HepG2 (cell line): Measurements from ENCODE around the gene MRPL50. TPM values are rescaled to one million over a fixed set of nuclear protein-coding genes. Genes with fewer than 3 reads are reported as not detected.

Source experiments
- ATAC-seq: fragments of 200-7000 bp; cut with Tn5 transposase; 3 replicates; pipeline ENCODE4 v1.9.1; 2020; ENCODE audit warnings: mild to moderate bottlenecking, moderate library complexity
- BruUV-seq: library from RNA; stranded (reverse); fragments of 400-500 nt; replicated peaks from 2 replicates; lab custom pipeline; 2021; lab: Mats Ljungman, UMichigan
- CTCF ChIA-PET: fragments of 300-600 bp; formaldehyde crosslinking; extraction: SDS; loops from one replicate; lab custom pipeline; 2021; ENCODE audit warnings: low total read pairs, inconsistent platforms, low intra/inter-chr PET ratio; lab: Yijun Ruan, JAX
- POLR2A ChIA-PET: fragments of 350-600 bp; sonication (Branson Sonifier 250); formaldehyde crosslinking; loops from one replicate; lab custom pipeline; 2020; ENCODE audit warnings: antibody characterized with exemption, inconsistent platforms; lab: Yijun Ruan, JAX
- DNase-seq: peaks from one replicate; pipeline ENCODE4 v3.0.0-alpha.2; 2015; ENCODE audit warnings: low spot score
- FAIRE-seq: peaks from 3 replicates; lab custom pipeline; 2011; peaks lifted over from hg19 to GRCh38; lab: Jason Lieb, UNC
- H2AFZ ChIP-seq: one replicate; pipeline ENCODE4 v1.6.1; 2011; ENCODE audit warnings: low read length, inconsistent platforms
- H3K27ac ChIP-seq: fragments of 300-600 bp; 3 replicates; pipeline ENCODE4 v1.8.0; 2011; ENCODE audit warnings: mixed run types, mild to moderate bottlenecking, mixed read lengths, low read length, inconsistent platforms; ENCODE audit not compliant: insufficient read depth; ENCODE audit errors: extremely low read length
- H3K27me3 ChIP-seq, 2 experiments: fragments of 200-600 bp in 1 of 2; 2 replicates in 1 of 2; 3 replicates in 1 of 2; pipeline versions ENCODE4 v1.6.0 to v1.8.0; 2011; ENCODE audit warnings: low read length in 2 of 2, mild to moderate bottlenecking in 2 of 2, moderate library complexity in 2 of 2, inconsistent platforms in 1 of 2; ENCODE audit not compliant: insufficient read depth in 2 of 2, control insufficient read depth in 1 of 2
- H3K36me3 ChIP-seq, 2 experiments: fragments of 200-600 bp in 1 of 2; replicated peaks in 1 of 2; 2 replicates in 1 of 2; 3 replicates in 1 of 2; pipeline versions ENCODE4 v1.5.1 to v1.8.0; 2011; ENCODE audit warnings: low read length in 2 of 2, inconsistent platforms in 1 of 2; ENCODE audit not compliant: insufficient read depth in 2 of 2, control insufficient read depth in 1 of 2
- H3K4me1 ChIP-seq: 2 replicates; pipeline ENCODE4 v1.5.1; 2012; ENCODE audit warnings: low read length, inconsistent platforms; ENCODE audit not compliant: insufficient read depth
- H3K4me2 ChIP-seq: 2 replicates; pipeline ENCODE4 v1.6.0; 2011; ENCODE audit warnings: low read depth, low read length, inconsistent platforms
- H3K4me3 ChIP-seq, 3 experiments: fragments of 200-600 bp in 1 of 3; sonication (generic), shearing (Covaris generic) in 1 of 3; replicated peaks in 1 of 3; 2 replicates each; pipeline ENCODE4 v1.5.1; 2011 to 2016; ENCODE audit warnings: low read length in 3 of 3, inconsistent platforms in 2 of 3, low read depth in 2 of 3, mild to moderate bottlenecking in 2 of 3, control low read depth in 1 of 3, mixed read lengths in 1 of 3; ENCODE audit not compliant: insufficient read depth in 1 of 3
- H3K79me2 ChIP-seq: one replicate; pipeline ENCODE4 v1.6.1; 2011; ENCODE audit warnings: low read length, inconsistent platforms; ENCODE audit not compliant: insufficient read depth
- H3K9ac ChIP-seq: 2 replicates; pipeline ENCODE4 v1.6.0; 2011; ENCODE audit warnings: mild to moderate bottlenecking, low read depth, low read length, inconsistent platforms; ENCODE audit not compliant: insufficient read depth
- H3K9me3 ChIP-seq: 2 replicates; pipeline ENCODE4 v1.5.1; 2012; ENCODE audit warnings: mild to moderate bottlenecking, low read length
- H4K20me1 ChIP-seq: 2 replicates; pipeline ENCODE4 v1.6.0; 2011; ENCODE audit warnings: inconsistent platforms, mild to moderate bottlenecking, low read length, moderate library complexity; ENCODE audit not compliant: insufficient read depth
- CEBPG ChIP-seq: IDR thresholded peaks from 2 replicates; pipeline ENCODE4 v1.6.1; 2016
- ELF4 ChIP-seq: sonication (generic); formaldehyde crosslinking; IDR thresholded peaks from 2 replicates; pipeline ENCODE4 v1.5.0; 2020; ENCODE audit warnings: missing genetic modification reagents, mild to moderate bottlenecking, moderate library complexity, borderline replicate concordance
- NKX3-1 ChIP-seq: sonication (generic); formaldehyde crosslinking; IDR thresholded peaks from 2 replicates; pipeline ENCODE4 v1.5.0; 2020; ENCODE audit warnings: missing genetic modification reagents
- SAP130 ChIP-seq: IDR thresholded peaks from 2 replicates; pipeline ENCODE4 v1.6.1; 2016; ENCODE audit warnings: low read depth
- SOX5 ChIP-seq: IDR thresholded peaks from 2 replicates; pipeline ENCODE4 v1.6.1; 2016; ENCODE audit warnings: borderline replicate concordance
- TEF ChIP-seq: sonication (generic); formaldehyde crosslinking; IDR thresholded peaks from 2 replicates; pipeline ENCODE4 v1.5.0; 2020; ENCODE audit warnings: missing genetic modification reagents
- YEATS2 ChIP-seq: sonication (generic); formaldehyde crosslinking; IDR thresholded peaks from 2 replicates; pipeline ENCODE4 v1.4.0; 2020; ENCODE audit warnings: missing genetic modification reagents, borderline replicate concordance
- ZFP82 ChIP-seq: sonication (generic); formaldehyde crosslinking; IDR thresholded peaks from 2 replicates; pipeline ENCODE4 v1.5.1; 2020; ENCODE audit warnings: mild to moderate bottlenecking, missing genetic modification reagents, borderline replicate concordance
- ZNF766 ChIP-seq: sonication (generic); formaldehyde crosslinking; IDR thresholded peaks from 2 replicates; pipeline ENCODE4 v1.5.0; 2020; ENCODE audit warnings: missing genetic modification reagents, borderline replicate concordance
- WGBS: methylation state at CpG from one replicate; pipeline ENCODE4 v1.1.6; 2017; ENCODE audit warnings: low lambda C conversion rate; 5-methylcytosine and 5-hydroxymethylcytosine counted together
- in situ Hi-C: cut with HindIII; loops from 2 replicates; pipeline ENCODE4 v1.10.0; 2017; ENCODE audit warnings: low pct_unique_long_range_greater_than_20kb; ENCODE audit not compliant: extremely low pct_ligation_motif_present
- intact Hi-C: fragments of 100-400 bp; cut with micrococcal nuclease; formaldehyde crosslinking; loops from one replicate; pipeline ENCODE4 v1.10.0; 2022; ENCODE audit not compliant: unreplicated experiment
- polyA plus RNA-seq, 8 experiments: library from polyadenylated mRNA; depleted of rRNA in 3 of 8; stranded (reverse) in 7 of 8; unstranded in 1 of 8; fragments of >200 nt; fragmentation: Illumina TruSeq in 4 of 8; extraction: Trizol in 4 of 8; gene quantifications; 2 replicates each; pipeline versions ENCODE4 v1.2.1 to v1.2.3, GENCODE V29; 2011 to 2016; ENCODE audit warnings: low read depth in 4 of 8, missing spikeins in 1 of 8, mixed read lengths in 1 of 8; ENCODE audit not compliant: insufficient read depth in 1 of 8
- total RNA-seq, 5 experiments: library from RNA; depleted of rRNA; stranded (reverse); fragments of >200 nt; fragmentation: Illumina TruSeq; extraction: Trizol; gene quantifications; 2 replicates each; pipeline ENCODE4 v1.2.3, GENCODE V29; 2016; ENCODE audit warnings: low read depth in 1 of 5
- TF ChIP-seq, protein P1 (sequence below): sonication (generic); formaldehyde crosslinking; IDR thresholded peaks from 2 replicates; pipeline ENCODE4 v1.4.0; 2020; ENCODE audit warnings: missing genetic modification reagents

MRPL50 gene
- total and polyA plus RNA-seq, 2 of the 13 experiments (the other 11 are each of a cell fraction or from before 2014, with no cell fraction given) = 37.1 to 70.0 TPM

- peak overlapping the region; percentile 82 to 90 (median 86) for H3K4me3 ChIP-seq
- no peak overlapping the region for H2AFZ ChIP-seq
- H3K36me3 ChIP-seq = peaks cover 8 to 58% of the 10 kb centered on the region in 2 experiments
- H4K20me1 ChIP-seq = 0 out of 2 replicates have a peak, but pooled peaks cover 7% of the 10 kb centered on the region
- no peaks in the 10 kb centered on the region; a peak in 1 of 5 replicates for H3K27me3 ChIP-seq
- FAIRE-seq (no peak), ATAC-seq (no peak), DNase-seq (no peak)
- peaks cover 72% of the 10 kb centered on the region for H3K4me1 ChIP-seq
- peaks cover 86% of the 10 kb centered on the region for H3K79me2 ChIP-seq
- peak overlapping the region; percentile 55 for H3K27ac ChIP-seq
- TF ChIP-seq ZFP82 = 0 out of 2 replicates have a peak, but pooled peaks have one; percentile 18
- 0 out of 2 replicates have a peak, but pooled peaks have one; percentile 6 for TF ChIP-seq SAP130 (CRISPR knock-in tag)
- TF ChIP-seq NKX3-1 (CRISPR knock-in tag) = 0 out of 2 replicates have a peak, but pooled peaks have one; percentile 24
- TF ChIP-seq ELF4 (CRISPR knock-in tag) = peak; percentile 13; the same call in 1 of the 2 replicates
- TF ChIP-seq YEATS2 (CRISPR knock-in tag) = no peak
- 0 out of 2 replicates have a peak, but pooled peaks have one; percentile 22 for TF ChIP-seq TEF (CRISPR knock-in tag)
- TF ChIP-seq, protein P1, sequence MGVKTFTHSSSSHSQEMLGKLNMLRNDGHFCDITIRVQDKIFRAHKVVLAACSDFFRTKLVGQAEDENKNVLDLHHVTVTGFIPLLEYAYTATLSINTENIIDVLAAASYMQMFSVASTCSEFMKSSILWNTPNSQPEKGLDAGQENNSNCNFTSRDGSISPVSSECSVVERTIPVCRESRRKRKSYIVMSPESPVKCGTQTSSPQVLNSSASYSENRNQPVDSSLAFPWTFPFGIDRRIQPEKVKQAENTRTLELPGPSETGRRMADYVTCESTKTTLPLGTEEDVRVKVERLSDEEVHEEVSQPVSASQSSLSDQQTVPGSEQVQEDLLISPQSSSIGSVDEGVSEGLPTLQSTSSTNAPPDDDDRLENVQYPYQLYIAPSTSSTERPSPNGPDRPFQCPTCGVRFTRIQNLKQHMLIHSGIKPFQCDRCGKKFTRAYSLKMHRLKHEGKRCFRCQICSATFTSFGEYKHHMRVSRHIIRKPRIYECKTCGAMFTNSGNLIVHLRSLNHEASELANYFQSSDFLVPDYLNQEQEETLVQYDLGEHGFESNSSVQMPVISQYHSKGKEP = no peak
- TF ChIP-seq SOX5 (CRISPR knock-in tag) = peak; percentile 8; the same call in 1 of the 2 replicates
- TF ChIP-seq ZNF766 = 0 out of 2 replicates have a peak, but pooled peaks have one; percentile 7
- TF ChIP-seq CEBPG = 0 out of 2 replicates have a peak, but pooled peaks have one; percentile 4
- in situ Hi-C loops (loop anchor here (5.0 to 10.0 kb wide), 3 partner anchors 58 to 285 kb away; partner anchors contain the start of gene RNF20), intact Hi-C loops (loop anchor here (2.0 to 5.0 kb wide), 2 partner anchors 75 to 133 kb away; partner anchors contain the start of gene RNF20)
- ChIA-PET POLR2A (interaction anchor here (0.7 to 2.6 kb wide), 8 partner anchors 10 to 371 kb away, joined by 3 to 54 read pairs (median 16); partner anchors contain the start of gene PLPPR1), CTCF (no interaction called here)
- WGBS = 0% methylated on average over 2 of the region's 2 CpGs
- peak overlapping the region; percentile 81 for H3K9ac ChIP-seq
- no TSS peak for BruUV-seq
- H3K9me3 ChIP-seq = no peaks in the 10 kb centered on the region; the same call in 1 of the 2 replicates
- H3K4me2 ChIP-seq = peak overlapping the region; percentile 94
Observed at GRCh38 chr9:101399643-101399970, 1.2 kb upstream of the MRPL50 start.
